ENCODE data around the gene MYPN.

MYPN gene

DNA sequence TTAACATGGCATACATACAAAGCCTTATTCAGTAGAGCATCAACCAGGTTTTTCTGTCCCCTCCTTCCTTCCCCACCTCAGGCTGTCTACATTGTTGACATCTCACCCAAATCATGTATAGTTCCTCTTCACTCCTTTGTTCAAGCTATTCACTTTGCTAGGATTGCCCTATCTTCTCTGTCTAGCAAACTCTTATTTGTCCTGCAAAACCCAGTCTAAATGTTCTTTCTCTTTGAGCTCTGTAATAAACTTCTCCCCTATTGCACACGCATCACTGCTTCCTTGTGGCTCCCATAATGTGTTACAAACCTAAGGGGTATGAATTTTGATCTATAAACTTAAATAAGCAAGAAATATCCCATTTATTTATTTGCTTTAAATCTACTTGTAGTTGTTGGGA lies 36.8 kb downstream of the MYPN start:
- no peaks in the 10 kb centered on the region for H3K9me3 ChIP-seq
- TF ChIP-seq CTCF (IDR thresholded peaks at IDR 0.05), result no peak

DNA sequence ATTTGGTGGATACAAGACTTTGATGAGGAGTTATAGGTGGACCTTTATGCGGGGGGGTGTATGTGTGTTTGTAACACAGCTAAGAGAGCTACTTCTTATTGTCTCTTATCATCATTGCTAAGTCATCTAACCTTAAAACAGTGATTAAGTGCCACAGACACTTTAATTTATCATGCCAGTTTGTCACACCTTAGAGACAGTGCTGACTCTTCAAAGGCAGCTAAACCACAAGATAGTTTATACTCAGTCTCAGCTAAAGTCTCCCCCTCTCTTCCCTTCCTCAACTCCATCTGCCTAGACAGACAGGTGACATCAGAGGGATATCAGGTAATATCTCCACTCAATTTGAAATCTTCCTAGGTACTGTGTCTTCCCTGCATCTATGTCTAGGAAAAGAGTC lies 42.2 kb downstream of the MYPN start:
- Histone ChIP-seq H3K27me3 (peaks cover 14% of the 10 kb centered on the region), H3K36me3 (no peaks in the 10 kb centered on the region), H3K27ac (no peak overlapping the region), H3K4me1 (ENCODE audit: control insufficient read depth in 1 of 2, insufficient read depth in 1 of 2, low read depth in 1 of 2, low read length in 1 of 2) (no peaks in the 10 kb centered on the region), H3K4me3 (ENCODE audit: low read depth in 1 of 2, low read length in 1 of 2) (no peak overlapping the region), H3K9me3 (no peaks in the 10 kb centered on the region)
- no peak for TF ChIP-seq CTCF (IDR thresholded peaks at IDR 0.05)

More for the DNA sequence above, 36.8 kb downstream of the MYPN start:
- Histone ChIP-seq H3K36me3 (no peaks in the 10 kb centered on the region), H3K4me1 (ENCODE audit: control insufficient read depth in 1 of 2, insufficient read depth in 1 of 2, low read depth in 1 of 2, low read length in 1 of 2) (no peaks in the 10 kb centered on the region), H3K27ac (no peak overlapping the region), H3K27me3 (peaks cover 12% of the 10 kb centered on the region), H3K4me3 (ENCODE audit: low read depth in 1 of 2, low read length in 1 of 2) (no peak overlapping the region)

GRCh38 chr10:68153473-68154210 lies 44.4 kb downstream of the MYPN start:
- no peaks in the 10 kb centered on the region for H3K9me3 ChIP-seq
- H3K4me1 ChIP-seq (ENCODE audit: control insufficient read depth in 1 of 2, insufficient read depth in 1 of 2, low read depth in 1 of 2, low read length in 1 of 2), result no peaks in the 10 kb centered on the region
- H3K27me3 ChIP-seq, result peaks cover 7% of the 10 kb centered on the region
- H3K36me3 ChIP-seq, result no peaks in the 10 kb centered on the region
- H3K27ac ChIP-seq, result no peak overlapping the region
- H3K4me3 ChIP-seq (ENCODE audit: low read depth in 1 of 2, low read length in 1 of 2), result no peak overlapping the region
- no peak for TF ChIP-seq CTCF (IDR thresholded peaks at IDR 0.05)

- no peak for TF ChIP-seq CTCF (IDR thresholded peaks at IDR 0.05)
- Histone ChIP-seq H3K4me3 (ENCODE audit: low read depth in 1 of 2, low read length in 1 of 2) (no peak overlapping the region), H3K27ac (no peak overlapping the region), H3K36me3 (no peaks in the 10 kb centered on the region), H3K4me1 (ENCODE audit: control insufficient read depth in 1 of 2, insufficient read depth in 1 of 2, low read depth in 1 of 2, low read length in 1 of 2) (no peaks in the 10 kb centered on the region), H3K27me3 (peaks cover 7% of the 10 kb centered on the region), H3K9me3 (no peaks in the 10 kb centered on the region)
Observed at GRCh38 chr10:68154211-68154497, 44.9 kb downstream of the MYPN start.

GRCh38 chr10:68155615-68156210 lies 46.4 kb downstream of the MYPN start:
- Histone ChIP-seq H3K36me3 (no peaks in the 10 kb centered on the region), H3K9me3 (no peaks in the 10 kb centered on the region), H3K27me3 (peaks cover 7% of the 10 kb centered on the region), H3K4me3 (ENCODE audit: low read depth in 1 of 2, low read length in 1 of 2) (no peak overlapping the region), H3K27ac (no peak overlapping the region), H3K4me1 (ENCODE audit: control insufficient read depth in 1 of 2, insufficient read depth in 1 of 2, low read depth in 1 of 2, low read length in 1 of 2) (no peaks in the 10 kb centered on the region)
- no peak for TF ChIP-seq CTCF (IDR thresholded peaks at IDR 0.05)
